ENCODE measurements around the gene ADISSP.

GRCh38 chr20:3763671-3764601, 3.6 kb downstream of the ADISSP start:
- TF ChIP-seq POLR2A (IDR thresholded peaks at IDR 0.05) = no peak
- TF ChIP-seq CTCF (IDR thresholded peaks at IDR 0.05) = no peak

Data from heart left ventricle (tissue), 13 donors.